CD4-positive, alpha-beta T cell (primary cell): ENCODE measurements around the gene RAMP3. TPM values are rescaled to one million over a fixed set of nuclear protein-coding genes. Genes with fewer than 3 reads are reported as not detected.

Experiments
- ATAC-seq: fragments of 200-7000 bp; cut with Tn5 transposase; one replicate; pipeline ENCODE4 v1.10.0; 2022; ENCODE audit warnings: mild to moderate bottlenecking; ENCODE audit not compliant: poor library complexity
- CTCF ChIA-PET: fragments of 350-600 bp; sonication (Branson Sonifier 250); formaldehyde crosslinking; loops from one replicate; lab custom pipeline; 2021; ENCODE audit warnings: antibody characterized with exemption, inconsistent platforms; lab: Charles Lee
- POLR2A ChIA-PET: fragments of 350-600 bp; sonication (Branson Sonifier 250); formaldehyde crosslinking; loops from one replicate; lab custom pipeline; 2021; ENCODE audit warnings: antibody characterized with exemption, inconsistent platforms; lab: Charles Lee
- DNase-seq, 14 experiments: peaks; one replicate each; pipeline ENCODE4 v3.0.0-alpha.2; 2013 to 2020; ENCODE audit warnings: mixed read lengths in 2 of 14
- H3K27ac ChIP-seq, 2 donors: one replicate each; pipeline versions ENCODE4 v1.5.1 to v1.7.0; 2013; ENCODE audit warnings: low read length in 2 of 2, low read depth in 1 of 2, mild to moderate bottlenecking in 1 of 2
- H3K27me3 ChIP-seq, 2 experiments: 1 replicate in 1 of 2; 2 replicates in 1 of 2; pipeline versions ENCODE4 v1.6.1 to v1.7.0; 2013; ENCODE audit warnings: low read length in 2 of 2, control low read depth in 1 of 2, mild to moderate bottlenecking in 1 of 2, moderate library complexity in 1 of 2; ENCODE audit not compliant: insufficient read depth in 2 of 2, control insufficient read depth in 1 of 2
- H3K36me3 ChIP-seq: one replicate; pipeline ENCODE4 v1.6.1; 2013; ENCODE audit warnings: low read length, control low read depth; ENCODE audit not compliant: insufficient read depth
- H3K4me1 ChIP-seq: one replicate; pipeline ENCODE4 v1.6.1; 2013; ENCODE audit warnings: low read length, control low read depth; ENCODE audit not compliant: insufficient read depth
- H3K4me3 ChIP-seq: one replicate; pipeline ENCODE4 v1.5.1; 2013; ENCODE audit warnings: mild to moderate bottlenecking, low read length, moderate library complexity
- H3K9me3 ChIP-seq, 2 experiments: 1 replicate in 1 of 2; 2 replicates in 1 of 2; pipeline versions ENCODE4 v1.6.1 to v1.7.0; 2013; ENCODE audit warnings: low read length in 2 of 2, mild to moderate bottlenecking in 2 of 2, control low read depth in 1 of 2, moderate library complexity in 1 of 2; ENCODE audit not compliant: control insufficient read depth in 1 of 2, insufficient read depth in 1 of 2
- H3K27ac Mint-ChIP-seq: one replicate; pipeline ENCODE4 v1.8.0; 2020; ENCODE audit warnings: mixed read lengths
- H3K27me3 Mint-ChIP-seq: one replicate; pipeline ENCODE4 v1.8.0; 2021; ENCODE audit warnings: mixed read lengths
- H3K36me3 Mint-ChIP-seq: one replicate; pipeline ENCODE4 v1.8.0; 2021; ENCODE audit warnings: low read depth, mixed read lengths
- H3K4me1 Mint-ChIP-seq: one replicate; pipeline ENCODE4 v1.8.0; 2021; ENCODE audit warnings: low read depth, mixed read lengths
- H3K4me3 Mint-ChIP-seq: one replicate; pipeline ENCODE4 v1.8.0; 2020; ENCODE audit warnings: mild to moderate bottlenecking, mixed read lengths
- H3K9me3 Mint-ChIP-seq: one replicate; pipeline ENCODE4 v1.8.0; 2020; ENCODE audit warnings: mixed read lengths
- CTCF ChIP-seq: fragments of 200-600 bp; IDR thresholded peaks from one replicate; pipeline ENCODE4 v1.8.0; 2022; ENCODE audit warnings: antibody characterized with exemption, mild to moderate bottlenecking
- intact Hi-C, 2 experiments: fragments of 100-400 bp; cut with DNase I in 1 of 2; cut with micrococcal nuclease in 1 of 2; formaldehyde crosslinking; loops; one replicate each; pipeline versions ENCODE4 v1.15.1 to v1.9.0; 2023 to 2025; cut with DNase I, micrococcal nuclease
- total RNA-seq, 174 experiments: library from RNA in 2 of 174; stranded (reverse) in 2 of 174; gene quantifications; one replicate each; pipeline ENCODE4 v1.2.3 and lab custom pipeline; 2021 to 2026

The RAMP3 gene
- total RNA-seq, 2 experiments from 2014 or later: not detected

DNA sequence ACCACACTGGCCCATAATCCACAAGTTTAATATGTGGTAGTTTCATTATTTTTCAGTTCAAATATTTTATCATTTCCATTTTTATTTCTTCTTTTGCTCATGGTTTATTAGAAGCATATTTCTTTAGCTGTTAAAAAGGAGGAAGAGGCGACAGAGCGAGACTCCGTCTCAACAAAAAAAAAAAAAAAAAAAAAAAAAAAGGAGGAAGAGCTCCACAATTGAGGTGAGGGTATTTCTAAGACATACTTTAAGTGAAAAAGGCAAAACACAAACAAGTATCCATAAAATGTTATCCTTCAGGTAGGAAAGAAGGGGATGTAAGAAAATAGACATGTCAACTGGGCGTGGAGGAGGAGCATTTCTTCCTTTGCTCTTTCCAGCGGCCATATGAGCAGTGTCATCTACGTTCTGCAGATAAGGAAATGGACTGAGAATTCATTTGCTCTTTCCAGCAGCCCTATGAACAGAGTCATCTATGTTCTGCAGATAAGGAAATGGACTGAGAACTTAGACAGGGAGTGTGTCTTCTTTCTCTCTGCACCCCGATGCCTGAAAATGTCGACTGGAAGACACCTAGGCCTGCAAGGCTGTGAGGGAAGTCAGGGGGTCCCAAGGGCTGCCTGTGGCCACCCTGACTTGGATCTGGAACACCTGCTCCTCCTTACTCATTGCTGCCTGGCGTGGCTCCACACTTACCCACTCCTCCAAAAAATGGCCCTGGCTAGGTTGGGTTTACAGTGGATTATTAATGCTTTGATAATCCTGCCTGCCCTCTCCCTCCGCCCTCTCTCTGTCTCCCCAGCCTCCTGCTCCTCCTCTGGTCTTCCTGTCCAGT is 18.9 kb upstream of the RAMP3 start:
- intact Hi-C loops: no loop called here
- H3K4me1 Mint-ChIP-seq: peaks cover 5% of the 10 kb centered on the region
- Histone ChIP-seq H3K36me3 (no peaks in the 10 kb centered on the region), H3K27ac (no peak overlapping the region), H3K4me3 (no peak overlapping the region), H3K27me3 (no peaks in the 10 kb centered on the region), H3K9me3 (no peaks in the 10 kb centered on the region), H3K4me1 (peaks cover 9% of the 10 kb centered on the region)
- DNase-seq (no peak), ATAC-seq (no peak)
- TF ChIP-seq CTCF: no peak
- no peak overlapping the region for H3K4me3 Mint-ChIP-seq
- H3K36me3 Mint-ChIP-seq: no peaks in the 10 kb centered on the region
- no peaks in the 10 kb centered on the region for H3K27me3 Mint-ChIP-seq
- H3K27ac Mint-ChIP-seq: no peak overlapping the region
- ChIA-PET POLR2A (no interaction called here), CTCF (interaction anchor here (0.6 to 4.5 kb wide), 2 partner anchors 165 to 723 kb away, joined by 5 to 60 read pairs; no protein-coding TSS in a partner anchor)
- H3K9me3 Mint-ChIP-seq: no peaks in the 10 kb centered on the region

GRCh38 chr7:45140827-45141226 is 16.8 kb upstream of the RAMP3 start:
- no peak overlapping the region for H3K4me3 ChIP-seq
- peaks cover 7% of the 10 kb centered on the region for H3K4me1 ChIP-seq
- no peak overlapping the region for H3K27ac ChIP-seq
- H3K36me3 ChIP-seq: no peaks in the 10 kb centered on the region
- no peak for DNase-seq
- H3K36me3 Mint-ChIP-seq: no peaks in the 10 kb centered on the region
- H3K9me3 ChIP-seq: no peaks in the 10 kb centered on the region
- H3K27me3 ChIP-seq: no peaks in the 10 kb centered on the region
- TF ChIP-seq CTCF: no peak
- intact Hi-C loops: no loop called here
- ATAC-seq: no peak
- H3K27me3 Mint-ChIP-seq: peaks cover 11% of the 10 kb centered on the region
- CTCF ChIA-PET: no interaction called here
- no peaks in the 10 kb centered on the region for H3K9me3 Mint-ChIP-seq
- POLR2A ChIA-PET: no interaction called here
- no peak overlapping the region for H3K27ac Mint-ChIP-seq
- peaks cover 4% of the 10 kb centered on the region for H3K4me1 Mint-ChIP-seq
- no peak overlapping the region for H3K4me3 Mint-ChIP-seq

DNA sequence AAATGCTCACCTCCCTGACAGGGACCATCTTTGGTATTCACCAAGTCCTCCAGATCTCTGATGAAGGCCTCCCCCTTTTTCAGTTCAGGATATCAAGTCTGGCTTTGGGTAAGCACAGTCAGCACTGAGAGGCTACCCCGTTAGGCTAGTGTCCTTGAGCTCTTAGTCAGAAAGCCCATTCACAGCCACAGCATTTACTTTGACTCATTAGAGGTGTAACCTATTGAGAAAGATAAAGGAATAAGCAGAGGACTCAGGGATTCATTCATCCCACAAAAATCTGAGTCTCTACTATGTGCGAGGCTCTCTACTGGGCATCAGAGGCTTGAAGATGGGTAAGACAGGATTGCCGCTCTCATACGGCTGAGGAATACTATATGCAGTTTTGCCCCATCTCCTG is 14.0 kb upstream of the RAMP3 start:
- Histone ChIP-seq H3K27ac (no peak overlapping the region), H3K36me3 (no peaks in the 10 kb centered on the region), H3K4me3 (no peak overlapping the region), H3K9me3 (peaks cover 0 to 4% of the 10 kb centered on the region in 2 experiments), H3K4me1 (peaks cover 2% of the 10 kb centered on the region), H3K27me3 (peaks cover 0 to 5% of the 10 kb centered on the region in 2 experiments)
- no peak overlapping the region for H3K27ac Mint-ChIP-seq
- no peaks in the 10 kb centered on the region for H3K36me3 Mint-ChIP-seq
- no peaks in the 10 kb centered on the region for H3K9me3 Mint-ChIP-seq
- no peak overlapping the region for H3K4me3 Mint-ChIP-seq
- ChIA-PET POLR2A (no interaction called here), CTCF (no interaction called here)
- ATAC-seq (no peak), DNase-seq (no peak)
- peaks cover 17% of the 10 kb centered on the region for H3K27me3 Mint-ChIP-seq
- TF ChIP-seq CTCF: no peak
- H3K4me1 Mint-ChIP-seq: no peaks in the 10 kb centered on the region
- intact Hi-C loops: no loop called here
